Measurements from ENCODE around the gene PPL.

The PPL gene

DNA sequence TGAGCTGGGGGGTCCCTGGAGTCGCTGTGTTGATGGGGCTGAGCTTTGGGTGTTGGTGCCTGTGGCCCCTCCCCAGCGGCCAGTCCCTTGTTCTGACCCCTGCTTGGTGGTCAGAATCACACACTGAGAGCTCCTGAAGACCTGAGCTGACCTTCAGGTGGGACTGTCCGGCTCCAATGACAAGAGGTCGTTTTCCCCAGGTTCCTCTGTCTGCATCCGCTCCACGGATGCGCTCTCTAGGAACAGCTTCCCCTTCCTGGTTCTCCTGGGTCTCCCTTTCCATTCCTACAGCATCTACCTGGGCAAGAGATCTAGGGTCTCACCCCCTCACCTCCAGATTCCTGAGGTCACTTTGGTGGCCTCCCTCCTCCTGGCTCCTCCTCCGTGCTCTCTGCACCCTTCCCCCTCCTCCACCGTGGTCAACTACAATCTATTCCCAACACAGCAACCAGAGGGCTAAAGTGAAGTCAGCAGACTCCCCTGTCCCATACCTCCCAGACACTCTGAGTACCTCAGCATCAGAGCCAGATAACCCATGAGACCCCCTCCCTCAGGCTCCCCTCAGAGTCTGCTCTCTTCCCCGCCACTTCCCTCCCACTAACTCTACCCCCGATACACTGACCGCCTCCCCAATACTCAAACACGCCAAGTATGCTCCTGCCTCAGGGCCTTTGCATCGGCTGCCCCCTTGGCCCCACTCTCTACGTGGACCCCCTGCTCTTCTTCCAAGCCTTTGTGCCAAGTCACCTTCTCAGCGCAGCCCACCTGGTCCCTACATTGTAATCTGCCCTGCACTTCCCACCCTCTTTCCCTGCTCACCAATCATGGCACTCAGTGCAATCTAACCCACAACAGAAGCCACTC is 12.2 kb upstream of the PPL start:
- no peak for ATAC-seq (replicated peaks)
- Mint-ChIP-seq H3K9me3 (no peaks in the 10 kb centered on the region), H3K4me3 (no peak overlapping the region), H3K27me3 (peaks cover 32 to 68% of the 10 kb centered on the region in 2 donors), H3K36me3 (ENCODE audit: insufficient read depth) (no peaks in the 10 kb centered on the region), H3K27ac (no peak overlapping the region), H3K4me1 (ENCODE audit: low read depth in 2 of 2) (peaks cover 0 to 2% of the 10 kb centered on the region in 2 donors)
- DNase-seq: no peak

DNA sequence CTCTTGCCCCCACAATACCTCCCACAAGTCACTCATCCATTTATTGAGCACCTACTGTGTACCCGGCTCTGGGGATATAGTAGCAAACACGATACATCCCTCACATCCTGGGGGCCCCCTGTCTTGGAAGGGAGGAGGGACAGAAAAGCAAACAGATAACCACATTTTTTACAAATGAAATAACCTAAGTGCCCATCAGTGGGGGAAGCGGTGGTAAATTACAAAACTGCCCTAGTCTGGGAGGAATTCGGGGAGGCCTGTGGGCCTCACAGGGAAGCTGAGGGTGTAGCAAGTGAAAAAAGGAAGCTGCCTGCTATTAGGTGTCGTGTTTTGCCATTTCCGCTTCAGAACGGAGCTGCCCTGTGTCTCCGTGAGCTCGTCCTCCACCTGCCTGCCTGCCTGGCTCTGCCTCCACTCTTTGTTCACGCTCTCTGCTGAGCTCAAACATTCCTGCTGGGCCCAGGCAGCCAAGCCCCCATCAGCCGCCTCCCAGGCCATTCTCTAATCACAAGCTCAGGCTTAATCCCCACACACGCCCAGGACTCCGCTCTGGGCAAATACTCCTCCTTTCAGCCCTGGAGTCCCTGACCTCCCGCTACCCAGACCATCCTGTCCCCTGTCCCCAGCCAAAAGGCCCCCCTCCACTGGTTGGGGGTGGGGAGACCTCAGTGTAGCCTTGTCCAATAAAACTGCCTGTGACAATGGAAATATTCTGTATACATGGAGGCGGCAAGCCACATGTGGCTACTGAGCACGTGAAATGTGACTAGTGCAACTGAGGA is 11.0 kb upstream of the PPL start:
- Mint-ChIP-seq H3K36me3 (ENCODE audit: insufficient read depth) (no peaks in the 10 kb centered on the region), H3K4me3 (no peak overlapping the region), H3K27ac (no peak overlapping the region), H3K4me1 (ENCODE audit: low read depth in 2 of 2) (peaks cover 0 to 2% of the 10 kb centered on the region in 2 donors), H3K27me3 (peaks cover 32 to 64% of the 10 kb centered on the region in 2 donors), H3K9me3 (no peaks in the 10 kb centered on the region)
- ATAC-seq (replicated peaks): no peak
- no peak for DNase-seq

DNA sequence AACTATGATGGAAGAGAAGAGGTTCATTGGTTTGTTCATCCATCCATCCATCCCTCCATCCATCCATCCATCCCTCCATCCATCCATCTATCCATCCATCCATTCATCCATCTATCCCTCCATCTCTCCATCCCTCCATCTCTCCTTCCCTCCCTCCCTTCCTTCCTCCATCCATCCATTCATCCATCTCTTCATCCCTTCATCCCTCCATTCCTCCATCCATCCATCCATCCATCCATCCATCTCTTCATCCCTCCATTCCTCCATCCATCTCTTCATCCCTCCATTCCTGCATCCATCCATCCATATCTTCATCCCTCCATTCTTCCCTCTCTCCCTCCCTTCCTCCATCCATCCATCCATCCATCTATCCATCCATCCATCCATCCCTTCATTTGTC is 10.0 kb upstream of the PPL start:
- Mint-ChIP-seq H3K27me3 (peaks cover 32 to 64% of the 10 kb centered on the region in 2 donors), H3K27ac (no peak overlapping the region), H3K4me3 (no peak overlapping the region), H3K36me3 (ENCODE audit: insufficient read depth) (no peaks in the 10 kb centered on the region), H3K4me1 (ENCODE audit: low read depth in 2 of 2) (peaks cover 0 to 2% of the 10 kb centered on the region in 2 donors), H3K9me3 (no peaks in the 10 kb centered on the region)
- ATAC-seq (replicated peaks): no peak
- no peak for DNase-seq

DNA sequence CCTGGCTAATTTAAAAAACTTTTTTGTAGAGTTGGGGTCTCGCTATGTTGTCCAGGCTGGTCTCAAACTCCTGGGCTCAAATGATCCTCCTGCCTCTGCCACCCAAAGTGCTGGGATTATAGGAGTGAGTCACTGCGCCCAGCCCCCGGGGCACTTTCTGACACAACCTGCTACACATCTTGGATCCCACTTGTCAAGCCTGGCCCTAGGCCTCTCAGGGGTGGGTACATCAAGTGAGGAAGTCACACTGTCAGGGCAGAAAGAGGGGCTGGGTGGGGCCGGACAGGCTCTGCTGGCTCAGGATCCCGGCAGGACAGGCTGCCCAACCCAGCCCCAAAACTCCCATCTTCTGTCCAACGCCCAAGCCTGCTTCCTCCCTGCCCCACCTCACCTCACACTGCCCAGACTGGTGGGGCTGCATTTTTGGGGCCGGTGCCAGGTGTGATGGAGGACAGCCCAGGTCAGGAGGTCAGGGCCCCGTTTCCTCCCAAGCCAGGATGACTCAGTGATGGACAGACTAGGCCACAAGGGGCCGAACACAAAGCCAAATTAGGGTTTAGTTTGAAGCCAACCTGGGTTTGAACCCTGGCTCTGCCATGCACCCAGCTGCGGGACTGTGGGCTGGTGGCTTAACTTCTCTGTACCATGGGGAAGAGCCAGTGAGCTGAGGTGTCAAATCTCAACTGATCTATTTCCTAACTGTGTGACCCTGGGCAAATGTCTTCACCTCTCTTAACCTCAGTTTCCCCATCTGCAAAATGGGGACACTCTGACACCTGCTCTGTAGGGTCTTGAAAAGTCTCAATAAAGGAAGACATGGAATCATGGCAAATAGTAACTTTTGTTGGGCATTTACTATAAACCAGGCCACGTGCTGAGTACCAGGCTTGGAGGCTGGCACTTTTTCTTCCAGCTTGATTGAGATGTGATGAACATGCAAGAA is 8.9 kb upstream of the PPL start:
- no peak overlapping the region for H3K4me3 Mint-ChIP-seq
- H3K9me3 Mint-ChIP-seq: no peaks in the 10 kb centered on the region
- H3K4me1 Mint-ChIP-seq (ENCODE audit: low read depth in 2 of 2): peaks cover 0 to 2% of the 10 kb centered on the region in 2 donors
- no peaks in the 10 kb centered on the region for H3K36me3 Mint-ChIP-seq (ENCODE audit: insufficient read depth)
- no peak overlapping the region for H3K27ac Mint-ChIP-seq
- peaks cover 37 to 72% of the 10 kb centered on the region in 2 donors for H3K27me3 Mint-ChIP-seq
- no peak for DNase-seq
- no peak for ATAC-seq (replicated peaks)

DNA sequence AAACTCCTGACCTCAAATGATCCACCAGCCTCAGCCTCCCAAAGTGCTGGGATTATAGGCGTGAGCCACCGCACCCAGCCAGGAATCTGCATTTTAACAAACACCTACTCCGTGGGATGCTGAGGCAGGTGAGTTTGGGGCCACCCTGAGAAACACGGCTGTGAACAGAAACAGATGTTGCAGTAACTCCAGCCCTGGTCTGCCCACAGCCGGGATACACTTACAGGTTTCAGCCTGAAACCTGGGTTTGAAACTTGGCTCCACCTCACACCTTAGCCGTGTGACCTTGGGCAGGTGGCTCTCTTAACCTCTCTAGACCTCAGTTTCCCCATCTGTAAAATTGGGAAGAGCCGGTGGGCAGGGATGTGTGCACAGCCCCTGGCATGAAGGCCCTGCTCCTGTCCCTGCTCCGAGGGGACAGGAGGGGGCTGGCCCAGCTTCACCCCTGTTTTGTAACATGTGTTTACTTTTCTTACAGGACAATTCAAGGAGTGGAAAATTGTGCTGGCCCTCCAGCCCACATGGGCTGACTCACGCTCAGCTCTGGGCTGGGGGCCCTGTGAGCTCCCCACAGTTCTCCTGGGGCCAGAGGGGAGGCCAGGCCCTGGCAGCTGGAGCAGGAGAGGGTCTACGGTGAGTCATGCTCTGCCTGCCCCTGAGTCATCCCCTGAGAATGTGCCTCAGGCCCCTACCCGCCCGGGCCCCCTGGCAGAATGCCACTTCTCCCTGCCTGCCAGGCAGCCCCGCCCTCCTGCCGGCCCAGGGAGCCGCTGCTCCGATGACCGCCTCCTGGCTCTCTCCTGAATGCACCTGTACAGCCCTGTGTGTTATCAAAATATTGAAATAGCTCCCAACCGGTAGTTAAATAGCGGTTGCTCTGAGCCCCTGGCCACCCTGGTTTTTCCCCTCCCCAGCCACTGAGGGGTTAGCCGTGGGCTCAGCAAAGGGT is 7.7 kb upstream of the PPL start:
- no peak overlapping the region for H3K4me3 Mint-ChIP-seq
- H3K9me3 Mint-ChIP-seq: no peaks in the 10 kb centered on the region
- H3K36me3 Mint-ChIP-seq (ENCODE audit: insufficient read depth): no peaks in the 10 kb centered on the region
- no peak for DNase-seq
- peaks cover 33 to 71% of the 10 kb centered on the region in 2 donors for H3K27me3 Mint-ChIP-seq
- no peak overlapping the region for H3K27ac Mint-ChIP-seq
- H3K4me1 Mint-ChIP-seq (ENCODE audit: low read depth in 2 of 2): peaks cover 0 to 2% of the 10 kb centered on the region in 2 donors
- no peak for ATAC-seq (replicated peaks)

DNA sequence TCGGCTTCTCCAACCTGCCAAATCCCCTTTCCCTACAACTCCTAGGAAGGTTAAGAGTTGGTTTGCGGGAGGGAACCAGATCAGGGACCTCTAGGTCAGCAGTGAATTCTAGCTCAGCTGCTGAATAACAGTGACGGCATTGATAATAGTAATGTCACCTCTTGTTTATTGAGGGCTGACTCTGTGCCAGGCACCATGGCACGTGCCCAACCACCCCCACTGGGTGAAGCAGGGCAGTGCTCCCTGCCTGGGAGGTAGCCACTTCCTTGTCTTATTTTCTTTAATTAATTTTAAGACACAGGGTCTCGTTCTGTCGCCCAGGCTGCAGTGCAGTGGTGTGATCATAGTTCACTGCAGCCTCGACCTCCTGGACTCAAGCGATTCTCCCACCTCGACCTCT is 5.5 kb upstream of the PPL start:
- H3K4me3 Mint-ChIP-seq: no peak overlapping the region
- H3K4me1 Mint-ChIP-seq (ENCODE audit: low read depth in 2 of 2): peaks cover 0 to 1% of the 10 kb centered on the region in 2 donors
- H3K27me3 Mint-ChIP-seq: peaks cover 36 to 66% of the 10 kb centered on the region in 2 donors
- no peak for DNase-seq
- peaks cover 4% of the 10 kb centered on the region for H3K36me3 Mint-ChIP-seq (ENCODE audit: insufficient read depth)
- H3K9me3 Mint-ChIP-seq: no peaks in the 10 kb centered on the region
- H3K27ac Mint-ChIP-seq: no peak overlapping the region
- ATAC-seq (replicated peaks): no peak

DNA sequence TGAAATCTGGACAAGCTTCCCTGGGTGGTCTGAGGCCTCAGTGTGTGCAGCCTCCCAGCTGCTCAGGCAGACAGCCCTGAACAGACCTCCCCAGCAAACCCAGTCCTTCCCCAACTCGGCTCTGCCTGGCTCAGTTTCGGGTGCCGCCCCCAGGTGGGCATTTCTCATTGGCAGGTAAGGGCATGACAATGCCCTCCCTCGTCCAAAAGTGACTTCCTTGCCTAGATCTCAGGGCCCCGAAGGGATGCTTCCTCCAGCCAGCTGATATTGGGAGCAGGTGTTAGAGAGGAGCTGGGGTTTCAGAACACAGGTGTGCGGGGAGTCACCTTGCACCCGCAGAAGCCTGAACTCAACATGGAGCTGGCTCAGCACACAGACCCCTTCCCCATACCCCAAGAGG is 3.8 kb upstream of the PPL start:
- Mint-ChIP-seq H3K9me3 (no peaks in the 10 kb centered on the region), H3K4me3 (no peak overlapping the region), H3K4me1 (ENCODE audit: low read depth in 2 of 2) (peaks cover 0 to 5% of the 10 kb centered on the region in 2 donors), H3K27ac (no peak overlapping the region), H3K27me3 (peaks cover 35 to 65% of the 10 kb centered on the region in 2 donors), H3K36me3 (ENCODE audit: insufficient read depth) (peaks cover 4% of the 10 kb centered on the region)
- ATAC-seq (replicated peaks): no peak
- no peak for DNase-seq

DNA sequence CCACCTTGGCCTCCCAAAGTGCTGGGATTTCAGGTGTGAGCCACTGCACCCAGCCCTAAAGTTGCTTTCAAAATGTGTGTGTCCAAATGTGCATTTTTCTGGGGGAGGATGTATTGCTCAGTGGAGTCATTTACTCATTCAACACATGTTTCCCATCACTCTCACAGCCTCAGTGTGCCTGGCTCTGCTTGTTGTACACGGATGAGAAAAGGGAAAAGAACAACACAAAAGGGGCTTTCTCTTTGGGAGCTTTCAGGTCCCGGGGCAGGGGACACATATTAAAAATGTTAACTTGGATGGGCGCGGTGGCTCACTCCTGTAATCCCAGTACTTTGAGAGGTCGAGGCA is 1.7 kb upstream of the PPL start:
- Mint-ChIP-seq H3K27ac (no peak overlapping the region), H3K9me3 (no peaks in the 10 kb centered on the region), H3K4me1 (ENCODE audit: low read depth in 2 of 2) (peaks cover 0 to 6% of the 10 kb centered on the region in 2 donors), H3K27me3 (peaks cover 38 to 71% of the 10 kb centered on the region in 2 donors), H3K4me3 (no peak overlapping the region), H3K36me3 (ENCODE audit: insufficient read depth) (peaks cover 4% of the 10 kb centered on the region)
- ATAC-seq (replicated peaks) (no peak), DNase-seq (no peak)

DNA sequence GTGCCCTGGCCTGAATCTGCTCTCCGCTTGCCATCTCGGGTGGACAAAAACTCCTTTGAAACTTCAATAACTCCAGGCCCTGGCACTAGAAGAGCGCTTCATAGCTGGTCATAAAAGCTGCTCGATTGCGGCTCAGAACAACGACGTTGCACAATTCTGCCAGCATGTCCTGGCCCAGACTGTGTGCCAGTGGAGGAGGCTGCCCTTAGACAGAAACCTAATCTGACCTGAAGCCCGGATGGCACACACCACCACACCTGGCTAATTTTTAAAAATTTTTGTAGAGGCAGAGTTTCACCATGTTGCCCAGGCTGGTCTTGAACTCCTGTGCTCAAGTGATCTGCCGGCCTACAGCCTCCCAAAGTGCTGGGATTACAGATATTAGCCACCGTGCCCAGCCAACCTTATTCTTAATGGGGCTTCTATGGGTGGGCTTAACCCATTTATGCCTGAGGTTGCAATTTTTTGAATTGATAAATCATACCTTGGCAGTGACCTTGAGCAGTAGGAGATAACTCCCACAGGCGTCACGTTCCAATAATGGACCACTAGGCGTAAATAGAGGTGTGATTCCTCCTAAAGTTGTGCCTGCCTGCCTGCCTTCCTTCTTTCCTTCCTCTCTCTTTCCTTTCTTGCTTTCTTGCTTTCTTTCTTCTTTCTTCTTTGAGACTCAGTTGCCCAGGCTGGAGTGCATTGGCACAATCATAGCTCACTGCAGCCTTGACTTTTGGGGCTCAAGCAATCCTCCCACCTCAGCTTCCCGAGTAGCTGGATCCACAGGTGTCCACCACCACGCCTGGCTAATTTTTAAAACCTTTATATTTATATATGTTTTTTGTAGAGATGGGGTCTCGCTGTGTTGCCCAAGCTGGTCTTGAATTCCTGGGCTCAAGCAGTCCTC is 1.1 kb upstream of the PPL start:
- no peak overlapping the region for H3K27ac Mint-ChIP-seq
- ATAC-seq (replicated peaks) (no peak), DNase-seq (no peak)
- peak overlapping the region; percentile 49 to 55 for H3K4me3 Mint-ChIP-seq
- peaks cover 0 to 8% of the 10 kb centered on the region in 2 donors for H3K4me1 Mint-ChIP-seq (ENCODE audit: low read depth in 2 of 2)
- H3K36me3 Mint-ChIP-seq (ENCODE audit: insufficient read depth): peaks cover 4% of the 10 kb centered on the region
- H3K9me3 Mint-ChIP-seq: no peaks in the 10 kb centered on the region
- peaks cover 42 to 73% of the 10 kb centered on the region in 2 donors for H3K27me3 Mint-ChIP-seq

DNA sequence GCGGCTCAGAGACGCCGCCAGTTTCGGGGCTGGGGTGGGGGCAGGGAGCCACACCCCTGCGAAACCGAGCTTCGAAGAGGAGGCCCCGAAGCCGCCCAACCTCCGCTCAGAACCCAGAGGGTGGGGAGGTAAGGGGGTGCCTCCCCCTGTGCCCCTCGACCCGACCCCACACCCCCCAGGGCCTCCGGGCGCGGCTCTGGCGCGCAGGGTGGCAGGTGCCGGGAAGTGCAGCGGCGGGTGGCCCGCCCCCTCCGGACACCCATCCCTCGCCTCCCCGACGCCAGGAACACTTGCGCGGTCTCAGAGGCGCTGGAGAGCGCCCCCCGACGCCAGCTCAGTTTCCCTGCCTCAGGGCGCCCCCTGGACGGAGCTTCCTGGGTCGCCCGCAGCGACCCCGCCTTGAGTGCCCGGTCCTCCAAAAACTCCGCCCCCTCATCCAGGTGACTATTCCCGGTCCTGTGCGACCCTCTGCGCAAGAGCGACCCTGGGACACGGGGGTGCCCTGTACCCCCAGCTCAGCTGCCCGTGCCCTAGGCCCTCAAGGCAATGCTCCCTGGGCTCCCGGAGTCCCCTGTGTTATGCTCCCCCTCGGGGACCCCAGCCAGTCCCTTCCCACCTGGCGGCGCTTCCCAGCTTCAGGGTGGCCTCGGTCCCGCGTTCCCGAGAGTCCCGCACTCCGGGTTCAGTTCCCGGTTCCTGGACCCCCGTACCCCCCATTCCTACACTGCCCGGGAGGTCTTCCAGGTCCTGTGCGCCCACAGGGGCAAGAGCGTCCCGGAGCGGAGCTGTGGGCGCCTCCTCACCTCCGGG is 562 bp downstream of the PPL start:
- ATAC-seq (replicated peaks) (no peak), DNase-seq (no peak)
- no peaks in the 10 kb centered on the region for H3K9me3 Mint-ChIP-seq
- peak overlapping the region; percentile 71 to 80 for H3K4me3 Mint-ChIP-seq
- peaks cover 0 to 8% of the 10 kb centered on the region in 2 donors for H3K4me1 Mint-ChIP-seq (ENCODE audit: low read depth in 2 of 2)
- H3K27me3 Mint-ChIP-seq: peaks cover 42 to 81% of the 10 kb centered on the region in 2 donors
- peaks cover 4% of the 10 kb centered on the region for H3K36me3 Mint-ChIP-seq (ENCODE audit: insufficient read depth)
- peak overlapping the region in 1 of 2 donors; percentile 60 for H3K27ac Mint-ChIP-seq

DNA sequence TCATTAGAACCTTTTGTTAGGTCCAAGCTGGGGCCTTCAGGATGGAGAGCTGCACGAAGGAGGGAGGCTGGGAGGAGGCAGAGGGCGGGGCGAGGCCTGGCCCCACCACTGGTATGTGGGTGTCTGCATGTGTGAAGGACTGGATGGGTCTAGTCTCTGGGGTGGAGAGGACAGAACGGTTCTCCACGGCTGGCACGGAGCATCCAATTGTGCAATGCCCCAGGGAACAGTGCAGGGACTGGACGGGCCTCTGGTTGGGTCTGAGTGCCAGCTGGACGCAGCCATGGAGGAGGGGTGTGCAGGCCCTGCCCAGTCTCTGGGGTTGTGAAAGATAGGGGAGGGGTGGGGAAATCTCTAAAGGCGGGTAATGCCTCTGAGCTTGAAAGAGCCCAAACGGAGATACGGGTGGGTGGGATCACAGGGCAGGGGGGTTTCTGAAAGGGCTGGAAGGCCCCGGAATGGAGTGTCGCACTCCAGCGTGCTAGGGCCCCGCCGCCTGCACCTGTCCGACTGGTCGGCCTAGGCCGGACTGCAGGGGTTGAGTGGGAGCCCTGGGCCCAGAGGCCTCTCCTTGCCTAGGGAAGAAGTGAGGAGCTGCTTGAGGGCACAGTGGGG is 1.6 kb downstream of the PPL start:
- Mint-ChIP-seq H3K27ac (no peak overlapping the region), H3K4me1 (ENCODE audit: low read depth in 2 of 2) (peaks cover 0 to 8% of the 10 kb centered on the region in 2 donors), H3K36me3 (ENCODE audit: insufficient read depth) (peaks cover 4% of the 10 kb centered on the region), H3K4me3 (peak overlapping the region in 1 of 2 donors; percentile 51), H3K9me3 (no peaks in the 10 kb centered on the region), H3K27me3 (peaks cover 44 to 82% of the 10 kb centered on the region in 2 donors)
- DNase-seq (no peak), ATAC-seq (replicated peaks) (no peak)
